Cardiac fibroblast (primary cell): ENCODE results near the gene ACBD4.

ENCODE experiments used
- DNase-seq, 2 donors: peaks; one replicate each; pipeline versions ENCODE4 v3.0.0 to v3.0.0-alpha.2; 2010; ENCODE audit warnings: low read depth in 2 of 2
- H3K4me3 ChIP-seq, 2 donors: replicated peaks in 1 of 2; 1 replicate in 1 of 2; 2 replicates in 1 of 2; pipeline ENCODE4 v1.5.1; 2011; ENCODE audit warnings: low read depth in 2 of 2, low read length in 2 of 2, mild to moderate bottlenecking in 2 of 2, moderate library complexity in 1 of 2
- TF ChIP-seq, protein P1 (sequence below): IDR thresholded peaks from one replicate; pipeline ENCODE4 v1.5.1; 2011; ENCODE audit warnings: low read depth, mild to moderate bottlenecking, low read length, inconsistent platforms

ACBD4 gene

GRCh38 chr17:45155029-45155428, 19.5 kb downstream of the ACBD4 start:
- no peak for DNase-seq
- H3K4me3 ChIP-seq, result no peak overlapping the region

DNA sequence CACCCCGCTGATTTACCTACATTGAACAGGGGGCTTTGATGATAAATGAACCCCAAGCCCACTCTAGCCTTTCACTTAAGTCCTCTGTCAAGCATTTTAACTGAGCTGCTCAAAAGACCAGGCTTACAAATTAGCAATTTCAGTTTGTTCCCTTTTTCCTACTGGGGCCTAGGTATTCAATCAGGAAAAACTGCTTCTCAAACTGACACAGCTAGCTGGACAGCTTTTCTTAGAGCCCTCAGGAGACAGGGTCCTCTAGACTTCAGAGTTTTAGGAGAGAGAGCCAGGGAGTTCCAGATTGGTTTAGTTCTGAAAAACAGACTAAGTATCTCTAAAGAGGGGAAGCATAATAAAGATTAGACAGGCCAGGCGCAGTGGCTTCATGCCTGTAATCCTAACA, 20.0 kb downstream of the ACBD4 start:
- no peak for DNase-seq
- TF ChIP-seq, protein P1, sequence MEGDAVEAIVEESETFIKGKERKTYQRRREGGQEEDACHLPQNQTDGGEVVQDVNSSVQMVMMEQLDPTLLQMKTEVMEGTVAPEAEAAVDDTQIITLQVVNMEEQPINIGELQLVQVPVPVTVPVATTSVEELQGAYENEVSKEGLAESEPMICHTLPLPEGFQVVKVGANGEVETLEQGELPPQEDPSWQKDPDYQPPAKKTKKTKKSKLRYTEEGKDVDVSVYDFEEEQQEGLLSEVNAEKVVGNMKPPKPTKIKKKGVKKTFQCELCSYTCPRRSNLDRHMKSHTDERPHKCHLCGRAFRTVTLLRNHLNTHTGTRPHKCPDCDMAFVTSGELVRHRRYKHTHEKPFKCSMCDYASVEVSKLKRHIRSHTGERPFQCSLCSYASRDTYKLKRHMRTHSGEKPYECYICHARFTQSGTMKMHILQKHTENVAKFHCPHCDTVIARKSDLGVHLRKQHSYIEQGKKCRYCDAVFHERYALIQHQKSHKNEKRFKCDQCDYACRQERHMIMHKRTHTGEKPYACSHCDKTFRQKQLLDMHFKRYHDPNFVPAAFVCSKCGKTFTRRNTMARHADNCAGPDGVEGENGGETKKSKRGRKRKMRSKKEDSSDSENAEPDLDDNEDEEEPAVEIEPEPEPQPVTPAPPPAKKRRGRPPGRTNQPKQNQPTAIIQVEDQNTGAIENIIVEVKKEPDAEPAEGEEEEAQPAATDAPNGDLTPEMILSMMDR, result no peak
- H3K4me3 ChIP-seq, result no peak overlapping the region

More at GRCh38 chr17:45155029-45155428, 19.5 kb downstream of the ACBD4 start:
- TF ChIP-seq, protein P1, result no peak

GRCh38 chr17:45156242-45156641, 20.8 kb downstream of the ACBD4 start:
- no peak for DNase-seq
- TF ChIP-seq, protein P1, result no peak
- no peak overlapping the region for H3K4me3 ChIP-seq

GRCh38 chr17:45160447-45161287, 25.2 kb downstream of the ACBD4 start:
- peak overlapping the region; percentile 94 to 96 for H3K4me3 ChIP-seq
- TF ChIP-seq, protein P1, result no peak
- DNase-seq, result peak; percentile 63 to 80

DNA sequence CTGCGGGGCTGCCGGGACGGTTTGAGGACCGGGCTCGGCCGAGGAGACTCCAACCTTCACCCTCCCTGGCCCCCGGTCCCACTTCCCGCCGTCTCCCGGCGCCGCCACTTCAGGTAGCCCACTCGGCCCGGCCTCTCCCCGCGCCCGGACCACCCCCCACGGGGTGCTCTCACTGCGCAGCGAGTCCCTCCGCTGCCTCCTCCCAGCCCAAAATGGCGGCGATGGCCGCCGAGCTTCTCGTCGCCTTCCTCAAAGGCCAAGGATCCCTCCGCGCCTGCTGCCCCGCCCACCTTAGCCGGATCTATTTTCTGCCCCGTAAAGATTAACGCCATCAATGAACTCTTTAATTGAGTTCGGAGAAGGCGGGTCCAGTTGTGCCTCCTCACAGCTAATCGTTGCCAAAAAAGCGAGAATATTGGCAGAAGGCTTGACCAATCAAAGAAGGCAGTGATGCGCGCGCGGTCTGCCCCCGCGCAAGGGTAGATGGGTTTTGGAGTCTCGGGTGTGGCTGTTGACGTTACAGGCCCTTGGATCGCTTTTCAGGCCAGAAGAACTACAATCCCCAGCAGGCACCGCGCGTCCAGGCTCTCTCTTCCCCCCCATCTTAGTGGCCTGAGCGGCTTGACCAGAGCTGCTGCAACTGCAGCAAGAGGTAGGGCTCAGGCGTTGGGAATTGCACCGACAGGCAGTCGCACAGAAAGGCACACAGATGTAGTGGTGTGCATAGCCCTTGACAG, 26.0 kb downstream of the ACBD4 start, which contains the start of gene HEXIM2:
HEXIM2 (plus strand) TSS at position 588 of the 737 bp plus-strand sequence. CDS start 919 bp downstream, outside the sequence.
- peak within 1 kb of the TSS; percentile 94 to 96 for H3K4me3 ChIP-seq
- TF ChIP-seq, protein P1, result no peak
- peak; percentile 100 for DNase-seq

DNA sequence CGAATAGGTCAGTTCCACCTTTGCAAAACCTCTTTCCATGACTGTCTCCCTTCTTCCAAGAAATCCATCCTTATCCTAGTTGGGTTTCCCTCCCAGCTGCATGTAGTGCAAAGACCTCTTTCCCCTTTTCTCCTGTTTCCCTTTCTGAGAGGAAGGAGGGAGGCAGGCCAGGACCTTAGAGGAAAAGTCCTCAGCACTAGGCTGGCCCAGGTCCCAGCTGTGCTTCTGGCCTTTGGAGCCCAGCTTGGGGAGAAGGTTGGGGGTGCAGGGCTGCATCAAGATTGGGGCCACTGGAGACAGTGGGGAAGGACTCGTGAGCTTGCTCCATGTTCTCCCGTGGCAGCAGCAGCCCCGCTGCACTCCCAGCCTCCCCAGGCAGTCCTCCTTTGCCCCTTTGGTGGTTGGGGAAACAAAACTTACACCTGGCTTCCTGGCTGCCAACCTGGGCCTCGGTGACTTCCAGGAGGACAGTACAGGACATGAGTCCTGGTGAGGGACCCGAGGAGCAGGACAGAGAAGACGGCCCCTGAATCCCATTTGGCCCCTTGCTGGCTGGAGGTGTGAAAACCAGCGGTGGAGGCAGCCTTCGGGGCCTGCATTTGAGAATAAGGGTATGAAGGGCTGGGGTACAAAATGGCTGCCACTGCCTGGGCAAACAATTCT, 26.7 kb downstream of the ACBD4 start:
- peak overlapping the region; percentile 24 to 32 for H3K4me3 ChIP-seq
- DNase-seq, result no peak
- TF ChIP-seq, protein P1, result no peak
